Activated naive CD8-positive, alpha-beta T cell treated with anti-CD3 and anti-CD28 coated beads, Interleukin-2, amount 50 U/mL, for 24 hours (primary cell): Measurements from ENCODE around the gene HOXC10.
A peak's percentile ranks its signal among the peaks of the same experiment; 100 is the strongest.

Experiments used
- ATAC-seq: fragments of 150-1000 bp; cut with Tn5 transposase; one replicate; pipeline ENCODE4 v1.10.0; 2021
- DNase-seq: peaks from one replicate; pipeline ENCODE4 v3.0.0; 2021
- H3K27ac Mint-ChIP-seq: one replicate; pipeline ENCODE4 v1.8.0; 2021; ENCODE audit warnings: mild to moderate bottlenecking, mixed read lengths
- H3K27me3 Mint-ChIP-seq: one replicate; pipeline ENCODE4 v1.8.0; 2021; ENCODE audit warnings: mixed read lengths
- H3K36me3 Mint-ChIP-seq: one replicate; pipeline ENCODE4 v1.8.0; 2021; ENCODE audit warnings: low read depth, mixed read lengths
- H3K4me1 Mint-ChIP-seq: one replicate; pipeline ENCODE4 v1.8.0; 2021; ENCODE audit warnings: mixed read lengths
- H3K4me3 Mint-ChIP-seq: one replicate; pipeline ENCODE4 v1.8.0; 2021; ENCODE audit warnings: mild to moderate bottlenecking, moderate library complexity, mixed read lengths
- H3K9me3 Mint-ChIP-seq: one replicate; pipeline ENCODE4 v1.8.0; 2021; ENCODE audit warnings: mixed read lengths

HOXC10 gene

GRCh38 chr12:53955036-53955775 is 29.7 kb upstream of the HOXC10 start:
- peaks cover 88% of the 10 kb centered on the region for H3K27me3 Mint-ChIP-seq
- ATAC-seq (no peak), DNase-seq (no peak)
- no peak overlapping the region for H3K4me3 Mint-ChIP-seq
- H3K27ac Mint-ChIP-seq = no peak overlapping the region
- H3K9me3 Mint-ChIP-seq = no peaks in the 10 kb centered on the region
- no peaks in the 10 kb centered on the region for H3K36me3 Mint-ChIP-seq
- peaks cover 9% of the 10 kb centered on the region for H3K4me1 Mint-ChIP-seq

GRCh38 chr12:53955776-53956250 is 29.1 kb upstream of the HOXC10 start:
- H3K27ac Mint-ChIP-seq = peak overlapping the region; percentile 16
- no peaks in the 10 kb centered on the region for H3K9me3 Mint-ChIP-seq

GRCh38 chr12:53956251-53956887 is 28.6 kb upstream of the HOXC10 start:
- Mint-ChIP-seq H3K4me3 (no peak overlapping the region), H3K27me3 (peaks cover 82% of the 10 kb centered on the region), H3K27ac (peak overlapping the region; percentile 16), H3K9me3 (no peaks in the 10 kb centered on the region), H3K36me3 (no peaks in the 10 kb centered on the region), H3K4me1 (peaks cover 9% of the 10 kb centered on the region)
- ATAC-seq = no peak
- no peak for DNase-seq

More at GRCh38 chr12:53955776-53956250, 29.1 kb upstream of the HOXC10 start:
- no peak for ATAC-seq
- peaks cover 9% of the 10 kb centered on the region for H3K4me1 Mint-ChIP-seq
- DNase-seq = no peak
- H3K36me3 Mint-ChIP-seq = no peaks in the 10 kb centered on the region
- H3K27me3 Mint-ChIP-seq = peaks cover 86% of the 10 kb centered on the region
- no peak overlapping the region for H3K4me3 Mint-ChIP-seq

- no peaks in the 10 kb centered on the region for H3K9me3 Mint-ChIP-seq
- DNase-seq = no peak
- H3K4me1 Mint-ChIP-seq = peaks cover 9% of the 10 kb centered on the region
- no peak overlapping the region for H3K27ac Mint-ChIP-seq
- peaks cover 81% of the 10 kb centered on the region for H3K27me3 Mint-ChIP-seq
- no peak for ATAC-seq
- no peak overlapping the region for H3K4me3 Mint-ChIP-seq
- no peaks in the 10 kb centered on the region for H3K36me3 Mint-ChIP-seq
These were observed 27.9 kb upstream of the HOXC10 start for GRCh38 chr12:53956914-53957536.

GRCh38 chr12:53958128-53958527 is 26.8 kb upstream of the HOXC10 start:
- Mint-ChIP-seq H3K27me3 (peaks cover 81% of the 10 kb centered on the region), H3K4me3 (no peak overlapping the region), H3K4me1 (peaks cover 9% of the 10 kb centered on the region), H3K9me3 (no peaks in the 10 kb centered on the region), H3K27ac (no peak overlapping the region), H3K36me3 (no peaks in the 10 kb centered on the region)
- no peak for ATAC-seq
- no peak for DNase-seq

GRCh38 chr12:53959314-53959713 is 25.6 kb upstream of the HOXC10 start:
- ATAC-seq = no peak
- Mint-ChIP-seq H3K36me3 (no peaks in the 10 kb centered on the region), H3K9me3 (no peaks in the 10 kb centered on the region), H3K27me3 (peaks cover 79% of the 10 kb centered on the region), H3K4me1 (peaks cover 15% of the 10 kb centered on the region), H3K27ac (no peak overlapping the region), H3K4me3 (no peak overlapping the region)
- DNase-seq = no peak

GRCh38 chr12:53960187-53961024 is 24.5 kb upstream of the HOXC10 start:
- peak overlapping the region; percentile 12 for H3K27ac Mint-ChIP-seq
- H3K27me3 Mint-ChIP-seq = peaks cover 87% of the 10 kb centered on the region
- H3K9me3 Mint-ChIP-seq = no peaks in the 10 kb centered on the region
- DNase-seq (no peak), ATAC-seq (no peak)
- H3K4me1 Mint-ChIP-seq = peaks cover 17% of the 10 kb centered on the region
- H3K36me3 Mint-ChIP-seq = no peaks in the 10 kb centered on the region
- no peak overlapping the region for H3K4me3 Mint-ChIP-seq

GRCh38 chr12:53961025-53961761 is 23.8 kb upstream of the HOXC10 start:
- Mint-ChIP-seq H3K4me1 (peaks cover 17% of the 10 kb centered on the region), H3K27ac (no peak overlapping the region), H3K9me3 (no peaks in the 10 kb centered on the region), H3K36me3 (no peaks in the 10 kb centered on the region), H3K4me3 (no peak overlapping the region), H3K27me3 (peaks cover 87% of the 10 kb centered on the region)
- ATAC-seq (no peak), DNase-seq (no peak)

- no peak overlapping the region for H3K4me3 Mint-ChIP-seq
- no peak for ATAC-seq
- H3K9me3 Mint-ChIP-seq = no peaks in the 10 kb centered on the region
- peaks cover 18% of the 10 kb centered on the region for H3K4me1 Mint-ChIP-seq
- H3K27ac Mint-ChIP-seq = no peak overlapping the region
- DNase-seq = no peak
- H3K36me3 Mint-ChIP-seq = no peaks in the 10 kb centered on the region
- H3K27me3 Mint-ChIP-seq = peaks cover 88% of the 10 kb centered on the region
These were observed 21.9 kb upstream of the HOXC10 start for GRCh38 chr12:53963005-53963404.

- DNase-seq (no peak), ATAC-seq (no peak)
- Mint-ChIP-seq H3K9me3 (no peaks in the 10 kb centered on the region), H3K4me3 (no peak overlapping the region), H3K36me3 (no peaks in the 10 kb centered on the region), H3K27ac (no peak overlapping the region), H3K4me1 (peaks cover 18% of the 10 kb centered on the region), H3K27me3 (peaks cover 88% of the 10 kb centered on the region)
These were observed 21.3 kb upstream of the HOXC10 start for GRCh38 chr12:53963434-53964314.

- no peak overlapping the region for H3K27ac Mint-ChIP-seq
- H3K4me1 Mint-ChIP-seq = peaks cover 18% of the 10 kb centered on the region
- no peaks in the 10 kb centered on the region for H3K36me3 Mint-ChIP-seq
- H3K4me3 Mint-ChIP-seq = no peak overlapping the region
- DNase-seq (no peak), ATAC-seq (no peak)
- peaks cover 90% of the 10 kb centered on the region for H3K27me3 Mint-ChIP-seq
- no peaks in the 10 kb centered on the region for H3K9me3 Mint-ChIP-seq
These were observed 20.6 kb upstream of the HOXC10 start for GRCh38 chr12:53964315-53964713.

- no peak overlapping the region for H3K4me3 Mint-ChIP-seq
- no peak for ATAC-seq
- no peak overlapping the region for H3K27ac Mint-ChIP-seq
These were observed 19.5 kb upstream of the HOXC10 start for GRCh38 chr12:53965281-53966084.

GRCh38 chr12:53966085-53966384 is 18.9 kb upstream of the HOXC10 start:
- ATAC-seq = no peak
- H3K36me3 Mint-ChIP-seq = no peaks in the 10 kb centered on the region
- no peak overlapping the region for H3K4me3 Mint-ChIP-seq
- no peak overlapping the region for H3K27ac Mint-ChIP-seq
- peaks cover 18% of the 10 kb centered on the region for H3K4me1 Mint-ChIP-seq
- H3K9me3 Mint-ChIP-seq = no peaks in the 10 kb centered on the region
- peaks cover 94% of the 10 kb centered on the region for H3K27me3 Mint-ChIP-seq
- no peak for DNase-seq

More at GRCh38 chr12:53965281-53966084, 19.5 kb upstream of the HOXC10 start:
- Mint-ChIP-seq H3K4me1 (peaks cover 18% of the 10 kb centered on the region), H3K9me3 (no peaks in the 10 kb centered on the region), H3K36me3 (no peaks in the 10 kb centered on the region), H3K27me3 (peaks cover 90% of the 10 kb centered on the region)
- no peak for DNase-seq
